ENCODE results near the gene PUDP.

- TF ChIP-seq CTCF (IDR thresholded peaks at IDR 0.05) (no peak), POLR2A (IDR thresholded peaks at IDR 0.05) (no peak)
Observed at GRCh38 chrX:7085879-7086278, 62.1 kb downstream of the PUDP start.
